Measurements from ENCODE around the gene DLX3.

DNA sequence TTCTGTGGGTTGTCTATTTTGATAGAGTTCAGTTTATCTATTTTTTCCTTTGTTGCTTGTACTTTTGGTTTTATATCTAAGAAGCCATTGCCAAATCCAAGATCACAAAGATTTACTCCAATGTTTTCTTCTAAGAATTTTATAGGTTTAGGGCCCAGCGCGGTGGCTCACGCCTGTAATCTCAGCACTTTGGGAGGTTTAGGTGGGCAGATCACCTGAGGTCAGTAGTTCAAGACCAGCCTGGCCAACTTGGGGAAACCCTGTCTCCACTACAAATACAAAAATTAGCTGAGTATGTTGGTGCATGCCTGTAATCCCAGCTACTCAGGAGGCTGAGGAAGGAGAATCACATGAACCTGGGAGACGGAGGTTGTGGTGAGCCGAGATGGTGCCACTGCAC lies 47.2 kb upstream of the DLX3 start:
- TF ChIP-seq, protein P1, sequence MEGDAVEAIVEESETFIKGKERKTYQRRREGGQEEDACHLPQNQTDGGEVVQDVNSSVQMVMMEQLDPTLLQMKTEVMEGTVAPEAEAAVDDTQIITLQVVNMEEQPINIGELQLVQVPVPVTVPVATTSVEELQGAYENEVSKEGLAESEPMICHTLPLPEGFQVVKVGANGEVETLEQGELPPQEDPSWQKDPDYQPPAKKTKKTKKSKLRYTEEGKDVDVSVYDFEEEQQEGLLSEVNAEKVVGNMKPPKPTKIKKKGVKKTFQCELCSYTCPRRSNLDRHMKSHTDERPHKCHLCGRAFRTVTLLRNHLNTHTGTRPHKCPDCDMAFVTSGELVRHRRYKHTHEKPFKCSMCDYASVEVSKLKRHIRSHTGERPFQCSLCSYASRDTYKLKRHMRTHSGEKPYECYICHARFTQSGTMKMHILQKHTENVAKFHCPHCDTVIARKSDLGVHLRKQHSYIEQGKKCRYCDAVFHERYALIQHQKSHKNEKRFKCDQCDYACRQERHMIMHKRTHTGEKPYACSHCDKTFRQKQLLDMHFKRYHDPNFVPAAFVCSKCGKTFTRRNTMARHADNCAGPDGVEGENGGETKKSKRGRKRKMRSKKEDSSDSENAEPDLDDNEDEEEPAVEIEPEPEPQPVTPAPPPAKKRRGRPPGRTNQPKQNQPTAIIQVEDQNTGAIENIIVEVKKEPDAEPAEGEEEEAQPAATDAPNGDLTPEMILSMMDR (IDR thresholded peaks at IDR 0.05; ENCODE audit: low read depth, low read length, missing input control) = no peak
- no peak for TF ChIP-seq RAD21 (IDR thresholded peaks at IDR 0.05)
- no peak for TF ChIP-seq HNF4A (conservative IDR thresholded peaks at IDR 0.05)
- TF ChIP-seq SP1 (IDR thresholded peaks at IDR 0.05) = no peak
- no peak for TF ChIP-seq TAF1 (conservative IDR thresholded peaks at IDR 0.05)
- TF ChIP-seq, protein P2, sequence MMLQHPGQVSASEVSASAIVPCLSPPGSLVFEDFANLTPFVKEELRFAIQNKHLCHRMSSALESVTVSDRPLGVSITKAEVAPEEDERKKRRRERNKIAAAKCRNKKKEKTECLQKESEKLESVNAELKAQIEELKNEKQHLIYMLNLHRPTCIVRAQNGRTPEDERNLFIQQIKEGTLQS (IDR thresholded peaks at IDR 0.05) = no peak
- no peak for TF ChIP-seq JUND (IDR thresholded peaks at IDR 0.05)
- TF ChIP-seq, protein P3, sequence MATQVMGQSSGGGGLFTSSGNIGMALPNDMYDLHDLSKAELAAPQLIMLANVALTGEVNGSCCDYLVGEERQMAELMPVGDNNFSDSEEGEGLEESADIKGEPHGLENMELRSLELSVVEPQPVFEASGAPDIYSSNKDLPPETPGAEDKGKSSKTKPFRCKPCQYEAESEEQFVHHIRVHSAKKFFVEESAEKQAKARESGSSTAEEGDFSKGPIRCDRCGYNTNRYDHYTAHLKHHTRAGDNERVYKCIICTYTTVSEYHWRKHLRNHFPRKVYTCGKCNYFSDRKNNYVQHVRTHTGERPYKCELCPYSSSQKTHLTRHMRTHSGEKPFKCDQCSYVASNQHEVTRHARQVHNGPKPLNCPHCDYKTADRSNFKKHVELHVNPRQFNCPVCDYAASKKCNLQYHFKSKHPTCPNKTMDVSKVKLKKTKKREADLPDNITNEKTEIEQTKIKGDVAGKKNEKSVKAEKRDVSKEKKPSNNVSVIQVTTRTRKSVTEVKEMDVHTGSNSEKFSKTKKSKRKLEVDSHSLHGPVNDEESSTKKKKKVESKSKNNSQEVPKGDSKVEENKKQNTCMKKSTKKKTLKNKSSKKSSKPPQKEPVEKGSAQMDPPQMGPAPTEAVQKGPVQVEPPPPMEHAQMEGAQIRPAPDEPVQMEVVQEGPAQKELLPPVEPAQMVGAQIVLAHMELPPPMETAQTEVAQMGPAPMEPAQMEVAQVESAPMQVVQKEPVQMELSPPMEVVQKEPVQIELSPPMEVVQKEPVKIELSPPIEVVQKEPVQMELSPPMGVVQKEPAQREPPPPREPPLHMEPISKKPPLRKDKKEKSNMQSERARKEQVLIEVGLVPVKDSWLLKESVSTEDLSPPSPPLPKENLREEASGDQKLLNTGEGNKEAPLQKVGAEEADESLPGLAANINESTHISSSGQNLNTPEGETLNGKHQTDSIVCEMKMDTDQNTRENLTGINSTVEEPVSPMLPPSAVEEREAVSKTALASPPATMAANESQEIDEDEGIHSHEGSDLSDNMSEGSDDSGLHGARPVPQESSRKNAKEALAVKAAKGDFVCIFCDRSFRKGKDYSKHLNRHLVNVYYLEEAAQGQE (IDR thresholded peaks at IDR 0.05) = no peak
- TF ChIP-seq, protein P4, sequence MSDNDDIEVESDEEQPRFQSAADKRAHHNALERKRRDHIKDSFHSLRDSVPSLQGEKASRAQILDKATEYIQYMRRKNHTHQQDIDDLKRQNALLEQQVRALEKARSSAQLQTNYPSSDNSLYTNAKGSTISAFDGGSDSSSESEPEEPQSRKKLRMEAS (IDR thresholded peaks at IDR 0.05) = no peak
